C4-2B (cell line): ENCODE data around the gene STK32C.

Experiments used
- ZFX ChIP-seq: fragments of 450-650 bp; IDR thresholded peaks from 2 replicates; pipeline ENCODE4 v1.6.1; 2017
- TF ChIP-seq, protein P1 (sequence below): fragments of 450-650 bp; conservative IDR thresholded peaks from 2 replicates; pipeline ENCODE4 v1.5.1; 2017; ENCODE audit warnings: mild to moderate bottlenecking

DNA sequence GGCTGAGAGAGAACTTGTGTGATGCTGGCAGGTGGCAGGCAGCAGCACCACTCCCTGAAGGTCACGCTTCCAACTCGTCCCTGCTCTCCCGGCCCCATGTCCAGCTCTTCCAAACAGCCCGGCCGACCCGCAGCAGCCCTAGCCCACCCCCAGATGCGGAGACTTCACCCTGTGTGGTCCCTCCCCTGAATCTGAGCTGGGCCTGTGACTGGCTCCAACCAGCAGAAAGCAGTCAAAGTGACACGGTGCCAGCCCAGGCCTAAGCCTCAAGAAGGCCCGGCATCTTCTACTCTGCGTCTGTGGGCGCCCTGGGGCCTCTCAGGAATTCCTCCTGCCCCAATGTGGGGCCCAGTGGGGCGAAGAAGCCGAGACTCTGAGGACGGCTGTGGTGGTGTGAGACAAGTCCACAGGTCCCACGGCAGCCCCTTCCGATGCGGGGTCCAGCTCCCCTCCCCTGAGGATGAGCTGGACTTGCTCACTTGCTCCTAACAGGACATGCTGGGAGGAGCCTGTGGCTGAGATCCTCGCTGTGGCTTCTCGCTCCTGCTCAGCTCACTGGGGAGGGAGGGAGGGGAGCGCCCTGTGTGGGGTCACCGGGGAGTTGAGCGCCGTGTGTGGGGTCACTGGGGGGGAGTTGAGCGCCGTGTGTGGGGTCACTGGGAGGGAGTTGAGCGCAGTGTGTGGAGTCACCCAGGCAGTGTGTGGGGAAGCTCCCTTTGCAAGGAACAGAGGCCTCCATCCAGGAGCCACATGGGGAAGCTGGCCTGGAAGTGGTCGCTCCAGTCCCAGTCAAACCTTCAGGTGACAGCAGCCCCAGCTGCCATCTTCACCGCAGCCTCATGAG lies 9.5 kb downstream of the STK32C start:
- TF ChIP-seq, protein P1, sequence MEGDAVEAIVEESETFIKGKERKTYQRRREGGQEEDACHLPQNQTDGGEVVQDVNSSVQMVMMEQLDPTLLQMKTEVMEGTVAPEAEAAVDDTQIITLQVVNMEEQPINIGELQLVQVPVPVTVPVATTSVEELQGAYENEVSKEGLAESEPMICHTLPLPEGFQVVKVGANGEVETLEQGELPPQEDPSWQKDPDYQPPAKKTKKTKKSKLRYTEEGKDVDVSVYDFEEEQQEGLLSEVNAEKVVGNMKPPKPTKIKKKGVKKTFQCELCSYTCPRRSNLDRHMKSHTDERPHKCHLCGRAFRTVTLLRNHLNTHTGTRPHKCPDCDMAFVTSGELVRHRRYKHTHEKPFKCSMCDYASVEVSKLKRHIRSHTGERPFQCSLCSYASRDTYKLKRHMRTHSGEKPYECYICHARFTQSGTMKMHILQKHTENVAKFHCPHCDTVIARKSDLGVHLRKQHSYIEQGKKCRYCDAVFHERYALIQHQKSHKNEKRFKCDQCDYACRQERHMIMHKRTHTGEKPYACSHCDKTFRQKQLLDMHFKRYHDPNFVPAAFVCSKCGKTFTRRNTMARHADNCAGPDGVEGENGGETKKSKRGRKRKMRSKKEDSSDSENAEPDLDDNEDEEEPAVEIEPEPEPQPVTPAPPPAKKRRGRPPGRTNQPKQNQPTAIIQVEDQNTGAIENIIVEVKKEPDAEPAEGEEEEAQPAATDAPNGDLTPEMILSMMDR = no peak
- no peak for TF ChIP-seq ZFX
